Bronchial epithelial cell (primary cell): ENCODE results near the gene C3. TPM values are rescaled to one million over a fixed set of nuclear protein-coding genes. Genes with fewer than 3 reads are reported as not detected.

Experiments used
- DNase-seq: peaks from one replicate; pipeline ENCODE4 v3.0.0-alpha.2; 2010; ENCODE audit warnings: low read depth
- FAIRE-seq: peaks from 2 replicates; lab custom pipeline; 2011; peaks lifted over from hg19 to GRCh38; lab: Jason Lieb, UNC
- H3K27me3 ChIP-seq: 2 replicates; pipeline ENCODE4 v1.5.1; 2011; ENCODE audit warnings: low read length; ENCODE audit not compliant: control insufficient read depth, insufficient read depth
- H3K36me3 ChIP-seq: 2 replicates; pipeline ENCODE4 v1.5.1; 2011; ENCODE audit warnings: low read length; ENCODE audit not compliant: control insufficient read depth, insufficient read depth
- H3K4me3 ChIP-seq: 2 replicates; pipeline ENCODE4 v1.5.1; 2011; ENCODE audit warnings: mild to moderate bottlenecking, low read depth, low read length, control low read depth
- CTCF ChIP-seq: IDR thresholded peaks from 2 replicates; pipeline ENCODE4 v1.5.1; 2011; ENCODE audit warnings: mild to moderate bottlenecking, moderate library complexity, low read length, control low read depth, inconsistent platforms; ENCODE audit not compliant: insufficient read depth, severe bottlenecking
- total RNA-seq: library from RNA; depleted of rRNA; stranded (reverse); fragments of >200 nt; gene quantifications from 2 replicates; pipeline ENCODE4 v1.2.1, GENCODE V29; 2014

C3 gene
- total RNA-seq, 1 donor from 2014 or later, result 1.3 TPM

- no peak for TF ChIP-seq CTCF
- no peaks in the 10 kb centered on the region for H3K27me3 ChIP-seq
- H3K36me3 ChIP-seq, result no peaks in the 10 kb centered on the region
- no peak overlapping the region for H3K4me3 ChIP-seq
- no peak for FAIRE-seq
- DNase-seq, result no peak
Observed at GRCh38 chr19:6696239-6696820, 24.1 kb downstream of the C3 start.

- no peaks in the 10 kb centered on the region for H3K27me3 ChIP-seq
- FAIRE-seq, result no peak
- DNase-seq, result no peak
Observed at GRCh38 chr19:6694147-6694815, 26.2 kb downstream of the C3 start.

GRCh38 chr19:6693681-6694080, 26.8 kb downstream of the C3 start:
- DNase-seq (no peak), FAIRE-seq (no peak)
- no peak for TF ChIP-seq CTCF
- Histone ChIP-seq H3K4me3 (no peak overlapping the region), H3K27me3 (no peaks in the 10 kb centered on the region), H3K36me3 (no peaks in the 10 kb centered on the region)

More at GRCh38 chr19:6694147-6694815, 26.2 kb downstream of the C3 start:
- H3K36me3 ChIP-seq, result no peaks in the 10 kb centered on the region
- H3K4me3 ChIP-seq, result no peak overlapping the region
- no peak for TF ChIP-seq CTCF

- Histone ChIP-seq H3K27me3 (no peaks in the 10 kb centered on the region), H3K36me3 (no peaks in the 10 kb centered on the region), H3K4me3 (no peak overlapping the region)
- no peak for TF ChIP-seq CTCF
- no peak for DNase-seq
- no peak for FAIRE-seq
Observed at GRCh38 chr19:6693056-6693471, 27.4 kb downstream of the C3 start.

- FAIRE-seq (no peak), DNase-seq (no peak)
- no peaks in the 10 kb centered on the region for H3K36me3 ChIP-seq
- no peak for TF ChIP-seq CTCF
- H3K4me3 ChIP-seq, result no peak overlapping the region
- H3K27me3 ChIP-seq, result no peaks in the 10 kb centered on the region
Observed at GRCh38 chr19:6692027-6692426, 28.4 kb downstream of the C3 start.
